CD4-positive, alpha-beta T cell (primary cell): ENCODE measurements around the gene POLE. TPM values are rescaled to one million over a fixed set of nuclear protein-coding genes. Genes with fewer than 3 reads are reported as not detected.
A peak's percentile ranks its signal among the peaks of the same experiment; 100 is the strongest.

Experiments used
- ATAC-seq: fragments of 200-7000 bp; cut with Tn5 transposase; one replicate; pipeline ENCODE4 v1.10.0; 2022; ENCODE audit warnings: mild to moderate bottlenecking; ENCODE audit not compliant: poor library complexity
- CTCF ChIA-PET: fragments of 350-600 bp; sonication (Branson Sonifier 250); formaldehyde crosslinking; loops from one replicate; lab custom pipeline; 2021; ENCODE audit warnings: antibody characterized with exemption, inconsistent platforms; lab: Charles Lee
- POLR2A ChIA-PET: fragments of 350-600 bp; sonication (Branson Sonifier 250); formaldehyde crosslinking; loops from one replicate; lab custom pipeline; 2021; ENCODE audit warnings: antibody characterized with exemption, inconsistent platforms; lab: Charles Lee
- DNase-seq, 14 experiments: peaks; one replicate each; pipeline ENCODE4 v3.0.0-alpha.2; 2013 to 2020; ENCODE audit warnings: mixed read lengths in 2 of 14
- H3K27ac ChIP-seq, 2 donors: one replicate each; pipeline versions ENCODE4 v1.5.1 to v1.7.0; 2013; ENCODE audit warnings: low read length in 2 of 2, low read depth in 1 of 2, mild to moderate bottlenecking in 1 of 2
- H3K27me3 ChIP-seq, 2 experiments: 1 replicate in 1 of 2; 2 replicates in 1 of 2; pipeline versions ENCODE4 v1.6.1 to v1.7.0; 2013; ENCODE audit warnings: low read length in 2 of 2, control low read depth in 1 of 2, mild to moderate bottlenecking in 1 of 2, moderate library complexity in 1 of 2; ENCODE audit not compliant: insufficient read depth in 2 of 2, control insufficient read depth in 1 of 2
- H3K36me3 ChIP-seq: one replicate; pipeline ENCODE4 v1.6.1; 2013; ENCODE audit warnings: low read length, control low read depth; ENCODE audit not compliant: insufficient read depth
- H3K4me1 ChIP-seq: one replicate; pipeline ENCODE4 v1.6.1; 2013; ENCODE audit warnings: low read length, control low read depth; ENCODE audit not compliant: insufficient read depth
- H3K4me3 ChIP-seq: one replicate; pipeline ENCODE4 v1.5.1; 2013; ENCODE audit warnings: mild to moderate bottlenecking, low read length, moderate library complexity
- H3K9me3 ChIP-seq, 2 experiments: 1 replicate in 1 of 2; 2 replicates in 1 of 2; pipeline versions ENCODE4 v1.6.1 to v1.7.0; 2013; ENCODE audit warnings: low read length in 2 of 2, mild to moderate bottlenecking in 2 of 2, control low read depth in 1 of 2, moderate library complexity in 1 of 2; ENCODE audit not compliant: control insufficient read depth in 1 of 2, insufficient read depth in 1 of 2
- H3K27ac Mint-ChIP-seq: one replicate; pipeline ENCODE4 v1.8.0; 2020; ENCODE audit warnings: mixed read lengths
- H3K27me3 Mint-ChIP-seq: one replicate; pipeline ENCODE4 v1.8.0; 2021; ENCODE audit warnings: mixed read lengths
- H3K36me3 Mint-ChIP-seq: one replicate; pipeline ENCODE4 v1.8.0; 2021; ENCODE audit warnings: low read depth, mixed read lengths
- H3K4me1 Mint-ChIP-seq: one replicate; pipeline ENCODE4 v1.8.0; 2021; ENCODE audit warnings: low read depth, mixed read lengths
- H3K4me3 Mint-ChIP-seq: one replicate; pipeline ENCODE4 v1.8.0; 2020; ENCODE audit warnings: mild to moderate bottlenecking, mixed read lengths
- H3K9me3 Mint-ChIP-seq: one replicate; pipeline ENCODE4 v1.8.0; 2020; ENCODE audit warnings: mixed read lengths
- CTCF ChIP-seq: fragments of 200-600 bp; IDR thresholded peaks from one replicate; pipeline ENCODE4 v1.8.0; 2022; ENCODE audit warnings: antibody characterized with exemption, mild to moderate bottlenecking
- intact Hi-C, 2 experiments: fragments of 100-400 bp; cut with DNase I in 1 of 2; cut with micrococcal nuclease in 1 of 2; formaldehyde crosslinking; loops; one replicate each; pipeline versions ENCODE4 v1.15.1 to v1.9.0; 2023 to 2025; cut with DNase I, micrococcal nuclease
- total RNA-seq, 174 experiments: library from RNA in 2 of 174; stranded (reverse) in 2 of 174; gene quantifications; one replicate each; pipeline ENCODE4 v1.2.3 and lab custom pipeline; 2021 to 2026

POLE gene
- total RNA-seq, 2 experiments from 2014 or later: 41.8 to 46.1 TPM

GRCh38 chr12:132662901-132663755, 24.0 kb downstream of the POLE start:
- TF ChIP-seq CTCF: no peak
- DNase-seq: no peak
- ChIA-PET POLR2A (no interaction called here), CTCF (no interaction called here)
- Mint-ChIP-seq H3K4me3 (no peak overlapping the region), H3K4me1 (peaks cover 28% of the 10 kb centered on the region), H3K36me3 (peaks cover 93% of the 10 kb centered on the region), H3K27ac (peak overlapping the region; percentile 13), H3K9me3 (no peaks in the 10 kb centered on the region), H3K27me3 (no peaks in the 10 kb centered on the region)
- peaks cover 93% of the 10 kb centered on the region for H3K36me3 ChIP-seq
- H3K27ac ChIP-seq: no peak overlapping the region
- no peaks in the 10 kb centered on the region for H3K9me3 ChIP-seq
- peaks cover 10% of the 10 kb centered on the region for H3K4me1 ChIP-seq
- ATAC-seq: no peak
- intact Hi-C loops: no loop called here
- no peak overlapping the region for H3K4me3 ChIP-seq
- no peaks in the 10 kb centered on the region for H3K27me3 ChIP-seq

- no peak for DNase-seq
- peaks cover 10% of the 10 kb centered on the region for H3K4me1 ChIP-seq
- H3K36me3 ChIP-seq: peaks cover 95% of the 10 kb centered on the region
- Mint-ChIP-seq H3K36me3 (peaks cover 93% of the 10 kb centered on the region), H3K4me3 (no peak overlapping the region), H3K4me1 (peaks cover 28% of the 10 kb centered on the region), H3K27ac (no peak overlapping the region), H3K9me3 (no peaks in the 10 kb centered on the region), H3K27me3 (no peaks in the 10 kb centered on the region)
- POLR2A ChIA-PET: no interaction called here
- CTCF ChIA-PET: no interaction called here
- no peak overlapping the region for H3K27ac ChIP-seq
- H3K9me3 ChIP-seq: no peaks in the 10 kb centered on the region
- intact Hi-C loops: no loop called here
- H3K4me3 ChIP-seq: no peak overlapping the region
- no peak for ATAC-seq
- no peaks in the 10 kb centered on the region for H3K27me3 ChIP-seq
- no peak for TF ChIP-seq CTCF
Observed at GRCh38 chr12:132661972-132662371, 25.2 kb downstream of the POLE start.

GRCh38 chr12:132660996-132661395, 26.1 kb downstream of the POLE start:
- ATAC-seq: no peak
- peaks cover 28% of the 10 kb centered on the region for H3K4me1 Mint-ChIP-seq
- Histone ChIP-seq H3K4me1 (peaks cover 10% of the 10 kb centered on the region), H3K27me3 (no peaks in the 10 kb centered on the region), H3K27ac (no peak overlapping the region), H3K36me3 (peaks cover 94% of the 10 kb centered on the region), H3K9me3 (no peaks in the 10 kb centered on the region), H3K4me3 (no peak overlapping the region)
- H3K4me3 Mint-ChIP-seq: no peak overlapping the region
- no peaks in the 10 kb centered on the region for H3K27me3 Mint-ChIP-seq
- TF ChIP-seq CTCF: no peak
- intact Hi-C loops: no loop called here
- peaks cover 93% of the 10 kb centered on the region for H3K36me3 Mint-ChIP-seq
- no peaks in the 10 kb centered on the region for H3K9me3 Mint-ChIP-seq
- CTCF ChIA-PET: no interaction called here
- DNase-seq: no peak
- H3K27ac Mint-ChIP-seq: peak overlapping the region; percentile 65
- POLR2A ChIA-PET: no interaction called here
